Fibroblast of lung (primary cell): ENCODE data around the gene DDI2. TPM values are rescaled to one million over a fixed set of nuclear protein-coding genes. Genes with fewer than 3 reads are reported as not detected.

Experiments used
- DNase-seq, 2 donors: peaks; one replicate each; pipeline versions ENCODE4 v3.0.0 to v3.0.0-alpha.2; 2010; ENCODE audit warnings: low read depth in 2 of 2
- H2AFZ ChIP-seq: 2 replicates; pipeline ENCODE4 v1.5.1; 2012; ENCODE audit warnings: low read length, control low read depth, inconsistent platforms
- H3K27ac ChIP-seq: 2 replicates; pipeline ENCODE4 v1.5.1; 2011; ENCODE audit warnings: low read length, control low read depth; ENCODE audit not compliant: insufficient read depth
- H3K27me3 ChIP-seq: 2 replicates; pipeline ENCODE4 v1.5.1; 2011; ENCODE audit warnings: mild to moderate bottlenecking, low read length; ENCODE audit not compliant: control insufficient read depth, insufficient read depth
- H3K36me3 ChIP-seq: 2 replicates; pipeline ENCODE4 v1.5.1; 2011; ENCODE audit warnings: low read length; ENCODE audit not compliant: control insufficient read depth, insufficient read depth
- H3K4me1 ChIP-seq: 2 replicates; pipeline ENCODE4 v1.5.1; 2011; ENCODE audit warnings: low read length; ENCODE audit not compliant: control insufficient read depth, insufficient read depth; ENCODE audit errors: extremely low read depth
- H3K4me2 ChIP-seq: 2 replicates; pipeline ENCODE4 v1.5.1; 2011; ENCODE audit warnings: low read length, control low read depth; ENCODE audit not compliant: insufficient read depth; ENCODE audit errors: extremely low read depth
- H3K4me3 ChIP-seq, 4 experiments: fragments of 200-600 bp in 1 of 4; sonication (generic) in 1 of 4; replicated peaks in 1 of 4; 2 replicates each; pipeline ENCODE4 v1.5.1; 2011 to 2016; ENCODE audit warnings: low read length in 4 of 4, low read depth in 3 of 4, mild to moderate bottlenecking in 3 of 4, control low read depth in 2 of 4, inconsistent platforms in 1 of 4, mixed read lengths in 1 of 4; ENCODE audit not compliant: insufficient read depth in 1 of 4; ENCODE audit errors: control extremely low read depth in 1 of 4
- H3K79me2 ChIP-seq: 2 replicates; pipeline ENCODE4 v1.5.1; 2012; ENCODE audit warnings: mild to moderate bottlenecking, low read length, inconsistent platforms; ENCODE audit not compliant: control insufficient read depth, insufficient read depth
- H3K9ac ChIP-seq: 2 replicates; pipeline ENCODE4 v1.5.1; 2011; ENCODE audit warnings: mild to moderate bottlenecking, low read length, control low read depth; ENCODE audit not compliant: insufficient read depth
- H3K9me3 ChIP-seq: 2 replicates; pipeline ENCODE4 v1.5.1; 2012; ENCODE audit warnings: low read depth, low read length; ENCODE audit not compliant: control insufficient read depth, insufficient read depth
- H4K20me1 ChIP-seq: 2 replicates; pipeline ENCODE4 v1.5.1; 2011; ENCODE audit warnings: low read length; ENCODE audit not compliant: control insufficient read depth, insufficient read depth; ENCODE audit errors: extremely low read depth
- EZH2 ChIP-seq: IDR thresholded peaks from 2 replicates; pipeline ENCODE4 v1.5.1; 2012; ENCODE audit warnings: low read length, control low read depth, mild to moderate bottlenecking; ENCODE audit errors: missing control alignments
- polyA plus RNA-seq, 2 donors: library from polyadenylated mRNA; depleted of rRNA in 1 of 2; stranded (reverse) in 1 of 2; unstranded in 1 of 2; fragments of >200 nt; gene quantifications; 2 replicates each; pipeline ENCODE4 v1.2.1, GENCODE V29; 2011 to 2012; ENCODE audit warnings: missing spikeins in 1 of 2
- total RNA-seq: library from RNA; depleted of rRNA; stranded (reverse); fragments of >200 nt; gene quantifications from 2 replicates; pipeline ENCODE4 v1.2.1, GENCODE V29; 2014
- TF ChIP-seq, protein P1 (sequence below), 2 donors: IDR thresholded peaks in 1 of 2; conservative IDR thresholded peaks in 1 of 2; 1 replicate in 1 of 2; 2 replicates in 1 of 2; pipeline ENCODE4 v1.5.1; 2011 to 2012; ENCODE audit warnings: low read length in 2 of 2, control low read depth in 1 of 2, inconsistent platforms in 1 of 2, low read depth in 1 of 2, mild to moderate bottlenecking in 1 of 2

Gene DDI2
- total and polyA plus RNA-seq, 2 donors (not counting 1 experiment from before 2014, with no cell fraction given): 9.3 to 11.7 TPM

DNA sequence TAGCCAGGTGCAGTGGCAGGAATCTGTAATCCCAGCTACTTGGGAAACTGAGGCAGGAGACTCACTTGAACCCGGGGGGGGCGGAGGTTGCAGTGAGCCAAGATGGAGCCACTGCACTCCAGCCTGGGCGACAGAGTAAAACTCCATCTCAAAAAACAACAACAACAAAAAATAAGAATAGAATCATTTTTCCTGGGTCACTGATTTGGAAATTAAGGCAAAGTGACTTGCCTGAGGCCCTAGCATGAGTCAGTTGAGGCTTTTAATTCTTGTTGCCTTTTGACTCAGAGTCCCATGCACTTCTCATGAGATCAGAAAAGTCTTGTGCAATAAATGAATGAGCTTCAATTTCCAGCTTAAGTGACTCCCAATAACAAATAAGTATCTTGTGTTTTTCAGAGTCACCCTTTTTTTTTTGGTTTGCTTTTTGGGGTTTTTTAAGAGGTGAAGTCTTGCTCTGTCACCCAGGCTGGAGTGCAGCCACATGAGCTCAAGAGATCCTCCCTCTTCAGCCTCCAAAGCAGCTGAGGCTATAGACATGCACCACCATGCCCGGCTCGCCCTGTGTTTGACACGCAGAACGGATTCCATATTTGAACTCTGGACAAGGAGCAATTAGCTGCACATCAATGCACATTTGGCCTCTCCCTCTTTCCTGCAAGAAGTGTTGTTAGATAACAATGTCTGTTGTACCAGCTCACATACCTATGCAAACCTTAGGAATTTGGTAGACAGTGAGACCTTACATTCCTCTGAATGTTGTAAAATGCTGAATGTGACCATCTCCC is 63.5 kb downstream of the DDI2 start:
- DNase-seq: peak; percentile 91 to 96
- Histone ChIP-seq H3K36me3 (no peaks in the 10 kb centered on the region), H3K9ac (no peak overlapping the region), H3K79me2 (peaks cover 15% of the 10 kb centered on the region), H3K4me3 (no peak overlapping the region), H3K4me2 (no peak overlapping the region), H3K27me3 (no peaks in the 10 kb centered on the region), H4K20me1 (no peaks in the 10 kb centered on the region), H3K27ac (peak overlapping the region; percentile 56), H3K9me3 (no peaks in the 10 kb centered on the region), H2AFZ (no peak overlapping the region), H3K4me1 (peaks cover 14% of the 10 kb centered on the region)
- TF ChIP-seq, protein P1, sequence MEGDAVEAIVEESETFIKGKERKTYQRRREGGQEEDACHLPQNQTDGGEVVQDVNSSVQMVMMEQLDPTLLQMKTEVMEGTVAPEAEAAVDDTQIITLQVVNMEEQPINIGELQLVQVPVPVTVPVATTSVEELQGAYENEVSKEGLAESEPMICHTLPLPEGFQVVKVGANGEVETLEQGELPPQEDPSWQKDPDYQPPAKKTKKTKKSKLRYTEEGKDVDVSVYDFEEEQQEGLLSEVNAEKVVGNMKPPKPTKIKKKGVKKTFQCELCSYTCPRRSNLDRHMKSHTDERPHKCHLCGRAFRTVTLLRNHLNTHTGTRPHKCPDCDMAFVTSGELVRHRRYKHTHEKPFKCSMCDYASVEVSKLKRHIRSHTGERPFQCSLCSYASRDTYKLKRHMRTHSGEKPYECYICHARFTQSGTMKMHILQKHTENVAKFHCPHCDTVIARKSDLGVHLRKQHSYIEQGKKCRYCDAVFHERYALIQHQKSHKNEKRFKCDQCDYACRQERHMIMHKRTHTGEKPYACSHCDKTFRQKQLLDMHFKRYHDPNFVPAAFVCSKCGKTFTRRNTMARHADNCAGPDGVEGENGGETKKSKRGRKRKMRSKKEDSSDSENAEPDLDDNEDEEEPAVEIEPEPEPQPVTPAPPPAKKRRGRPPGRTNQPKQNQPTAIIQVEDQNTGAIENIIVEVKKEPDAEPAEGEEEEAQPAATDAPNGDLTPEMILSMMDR (conservative IDR thresholded peaks at IDR 0.05 in 1 of 2, IDR thresholded peaks at IDR 0.05 in 1 of 2; ENCODE audit: low read depth in 1 of 2, low read length in 2 of 2): no peak
- no peak for TF ChIP-seq EZH2

GRCh38 chr1:15681349-15682292 is 64.4 kb downstream of the DDI2 start:
- Histone ChIP-seq H3K4me3 (no peak overlapping the region), H3K9me3 (no peaks in the 10 kb centered on the region), H3K36me3 (no peaks in the 10 kb centered on the region), H4K20me1 (no peaks in the 10 kb centered on the region), H3K9ac (no peak overlapping the region), H3K79me2 (peaks cover 23% of the 10 kb centered on the region), H2AFZ (no peak overlapping the region), H3K27me3 (no peaks in the 10 kb centered on the region), H3K4me1 (peaks cover 18% of the 10 kb centered on the region), H3K27ac (peak overlapping the region; percentile 56), H3K4me2 (no peak overlapping the region)
- no peak for DNase-seq
- TF ChIP-seq, protein P1 (conservative IDR thresholded peaks at IDR 0.05 in 1 of 2, IDR thresholded peaks at IDR 0.05 in 1 of 2; ENCODE audit: low read depth in 1 of 2, low read length in 2 of 2): no peak
- TF ChIP-seq EZH2: no peak

- Histone ChIP-seq H2AFZ (no peak overlapping the region), H3K4me1 (peaks cover 18% of the 10 kb centered on the region), H3K36me3 (no peaks in the 10 kb centered on the region), H3K79me2 (peaks cover 36% of the 10 kb centered on the region), H3K27me3 (no peaks in the 10 kb centered on the region), H3K9ac (no peak overlapping the region), H4K20me1 (no peaks in the 10 kb centered on the region), H3K4me3 (no peak overlapping the region), H3K27ac (no peak overlapping the region), H3K4me2 (no peak overlapping the region), H3K9me3 (no peaks in the 10 kb centered on the region)
- no peak for DNase-seq
- TF ChIP-seq, protein P1 (conservative IDR thresholded peaks at IDR 0.05 in 1 of 2, IDR thresholded peaks at IDR 0.05 in 1 of 2; ENCODE audit: low read depth in 1 of 2, low read length in 2 of 2): no peak
- no peak for TF ChIP-seq EZH2
Observed at GRCh38 chr1:15682936-15683341, 65.7 kb downstream of the DDI2 start.
